ENCODE results near the gene CHST6. TPM values are rescaled to one million over a fixed set of nuclear protein-coding genes. Genes with fewer than 3 reads are reported as not detected.
A peak's percentile ranks its signal among the peaks of the same experiment; 100 is the strongest.

CHST6 gene
- total and polyA plus RNA-seq, 2 of the 8 experiments (the other 6 are each of a cell fraction or from before 2014, with no cell fraction given), result 18.2 to 25.4 TPM

DNA sequence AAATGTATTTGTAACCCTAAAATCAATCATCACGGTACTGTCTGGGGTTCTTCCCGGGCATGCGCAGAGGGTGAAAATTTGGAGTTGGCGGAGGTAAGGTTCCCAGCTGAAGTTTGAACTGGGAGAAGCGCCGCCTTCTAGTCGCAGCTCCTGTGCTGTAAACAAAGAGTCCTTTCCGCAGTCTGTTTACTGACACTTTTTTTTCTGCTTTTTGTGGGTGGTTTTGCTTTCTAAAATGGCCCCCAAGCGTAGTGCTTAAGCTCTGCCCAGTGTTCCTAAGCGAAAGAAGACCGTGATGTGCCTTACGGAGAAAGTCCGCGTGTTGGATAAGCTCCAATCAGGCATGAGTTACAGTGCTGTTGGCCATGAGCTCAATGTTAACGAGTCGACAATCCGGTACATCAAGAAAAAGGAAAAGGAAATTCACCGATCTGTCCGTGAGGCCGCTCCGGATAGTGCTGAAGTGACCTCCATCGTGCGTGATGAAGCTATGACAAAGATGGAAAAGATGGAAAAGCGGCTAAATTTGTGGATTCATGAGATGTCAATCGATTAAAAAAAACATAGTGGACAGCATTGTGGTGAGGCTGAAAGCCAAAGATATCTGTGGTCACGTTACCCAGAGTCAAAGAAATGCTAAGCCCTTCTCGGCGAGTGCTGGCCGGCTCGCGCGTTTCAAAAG lies 61.4 kb downstream of the CHST6 start:
- H3K4ac ChIP-seq (replicated peaks; ENCODE audit: insufficient read length, low read depth, low read length), result no peak overlapping the region
- H3K79me1 ChIP-seq (ENCODE audit: low read depth, low read length), result no peaks in the 10 kb centered on the region; the same call in none of the 2 replicates
- H3K27me3 ChIP-seq (replicated peaks in 1 of 4; ENCODE audit: control insufficient read depth in 3 of 4, extremely low read depth in 1 of 4, insufficient read depth in 3 of 4, low read length in 3 of 4), result no peaks in the 10 kb centered on the region
- H3K4me1 ChIP-seq (replicated peaks in 1 of 4; ENCODE audit: control insufficient read depth in 3 of 4, insufficient read depth in 4 of 4, low read length in 3 of 4), result peaks cover 0 to 7% (median 3%) of the 10 kb centered on the region in 4 experiments; a peak in 4 of 7 replicates
- H3K27ac ChIP-seq (ENCODE audit: low read depth, low read length), result peak overlapping the region; percentile 93
- H2BK12ac ChIP-seq (ENCODE audit: low read depth, low read length), result peak overlapping the region; percentile 89; the same call in 1 of the 2 replicates
- 7% methylated on average over 32 of the region's 32 CpGs; no CpG with 5 or more reads in 1 of the 2 experiments for WGBS, 2 experiments (ENCODE audit: extremely low coverage in 1 of 2, insufficient coverage in 1 of 2, insufficient read length in 1 of 2, insufficient replicate concordance in 2 of 2, low coverage in 1 of 2, low lambda C conversion rate in 2 of 2, missing lambda C conversion rate in 1 of 2)
- no peak overlapping the region for H3K56ac ChIP-seq (replicated peaks; ENCODE audit: insufficient read length, low read depth, low read length)
- H3K4me2 ChIP-seq (ENCODE audit: insufficient read depth in 1 of 2, low read depth in 2 of 2, low read length in 2 of 2), result peak overlapping the region; percentile 89 to 96
- H3K9me3 ChIP-seq (ENCODE audit: insufficient read depth in 2 of 2, low read depth in 1 of 2, low read length in 1 of 2), result peaks cover 0 to 2% of the 10 kb centered on the region in 2 experiments; a peak in 1 of 4 replicates
- H3K4me3 ChIP-seq (ENCODE audit: extremely low read depth in 1 of 4, insufficient read depth in 2 of 4, low read depth in 3 of 4, low read length in 4 of 4), result peak overlapping the region; percentile 74 to 95 (median 83)
- peaks cover 10% of the 10 kb centered on the region for H3K23me2 ChIP-seq (ENCODE audit: low read depth, low read length)
- H4K20me1 ChIP-seq (replicated peaks in 1 of 2; ENCODE audit: control insufficient read depth in 1 of 2, insufficient read depth in 2 of 2, low read length in 2 of 2), result no peaks in the 10 kb centered on the region
- peak overlapping the region; percentile 71 to 94 (median 88) for H3K9ac ChIP-seq (replicated peaks in 1 of 4; ENCODE audit: extremely low read depth in 1 of 4, low read depth in 3 of 4, low read length in 3 of 4)
- H2BK15ac ChIP-seq (ENCODE audit: low read length), result no peak overlapping the region
- H2AFZ ChIP-seq (ENCODE audit: low read length), result peak overlapping the region; percentile 97
- H3K14ac ChIP-seq (ENCODE audit: insufficient read length), result no peak overlapping the region
- DNase-seq (ENCODE audit: low read depth in 1 of 2, low spot score in 2 of 2) (peak; percentile 34 to 71), FAIRE-seq (peak; percentile 52)
- H4K8ac ChIP-seq (ENCODE audit: extremely low read depth, insufficient read depth, low read length), result peak overlapping the region; percentile 96; the same call in 1 of the 2 replicates
- peak overlapping the region; percentile 65 for H4K5ac ChIP-seq (ENCODE audit: insufficient read length, low read depth, low read length)
- ChIA-PET POLR2A (ENCODE audit: partially characterized antibody) (interaction anchor here (0.7 to 3.3 kb wide), 35 partner anchors 8 to 261 kb away, joined by 3 to 35 read pairs (median 5); partner anchors contain the start of genes ADAT1, BCAR1, CHST6 and GABARAPL2), CTCF (ENCODE audit: partially characterized antibody) (interaction anchor here (0.6 to 1.8 kb wide), 9 partner anchors 10 to 116 kb away, joined by 3 to 8 read pairs (median 3); partner anchors contain the start of gene TMEM170A)
- H3K36me3 ChIP-seq (ENCODE audit: control insufficient read depth in 2 of 4, insufficient read depth in 4 of 4, low read length in 3 of 4), result no peaks in the 10 kb centered on the region
- no peak overlapping the region for H4K91ac ChIP-seq (replicated peaks; ENCODE audit: insufficient read length, low read length)
- H3K79me2 ChIP-seq (ENCODE audit: control insufficient read depth in 1 of 2, insufficient read depth in 2 of 2, low read length in 2 of 2), result peaks cover 11 to 38% of the 10 kb centered on the region in 2 experiments; a peak in 3 of 4 replicates
- H2BK20ac ChIP-seq (ENCODE audit: low read length), result no peak overlapping the region
- peak overlapping the region; percentile 10; the same call in 1 of the 2 replicates for H2AK5ac ChIP-seq (ENCODE audit: low read depth, low read length)
- H3K23ac ChIP-seq (ENCODE audit: insufficient read length), result no peak overlapping the region
- peak overlapping the region; percentile 6 for H2BK120ac ChIP-seq (replicated peaks; ENCODE audit: low read depth, low read length)
- H2BK5ac ChIP-seq (ENCODE audit: low read depth, low read length), result peak overlapping the region; percentile 83
- H3K18ac ChIP-seq (ENCODE audit: extremely low read depth, low read length), result peak overlapping the region; percentile 3; the same call in 1 of the 2 replicates
- peak; percentile 73 for TF ChIP-seq POLR2AphosphoS5 (IDR thresholded peaks at IDR 0.05; ENCODE audit: low read depth, low read length)
- no peak for TF ChIP-seq TCF12 (IDR thresholded peaks at IDR 0.05; ENCODE audit: low read depth, low read length)
- TF ChIP-seq ASH2L (IDR thresholded peaks at IDR 0.05; ENCODE audit: low read length), result no peak
- TF ChIP-seq, protein P1, sequence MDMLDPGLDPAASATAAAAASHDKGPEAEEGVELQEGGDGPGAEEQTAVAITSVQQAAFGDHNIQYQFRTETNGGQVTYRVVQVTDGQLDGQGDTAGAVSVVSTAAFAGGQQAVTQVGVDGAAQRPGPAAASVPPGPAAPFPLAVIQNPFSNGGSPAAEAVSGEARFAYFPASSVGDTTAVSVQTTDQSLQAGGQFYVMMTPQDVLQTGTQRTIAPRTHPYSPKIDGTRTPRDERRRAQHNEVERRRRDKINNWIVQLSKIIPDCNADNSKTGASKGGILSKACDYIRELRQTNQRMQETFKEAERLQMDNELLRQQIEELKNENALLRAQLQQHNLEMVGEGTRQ (IDR thresholded peaks at IDR 0.05; ENCODE audit: low read length), result peak; percentile 42; the same call in 1 of the 2 replicates
- TF ChIP-seq NANOG (IDR thresholded peaks at IDR 0.05; ENCODE audit: insufficient read depth, low read depth, low read length, poor library complexity, severe bottlenecking), result no peak
- peak; percentile 62; the same call in 1 of the 2 replicates for TF ChIP-seq TBP (IDR thresholded peaks at IDR 0.05; ENCODE audit: low read depth, low read length)
- TF ChIP-seq NRF1 (IDR thresholded peaks at IDR 0.05; ENCODE audit: low read depth, low read length), result peak; percentile 77
- TF ChIP-seq SAP30 (IDR thresholded peaks at IDR 0.05; ENCODE audit: insufficient read depth, insufficient replicate concordance, low read length), result peak; percentile 66
- TF ChIP-seq CREB1 (IDR thresholded peaks at IDR 0.05), result no peak
- TF ChIP-seq, protein P2, sequence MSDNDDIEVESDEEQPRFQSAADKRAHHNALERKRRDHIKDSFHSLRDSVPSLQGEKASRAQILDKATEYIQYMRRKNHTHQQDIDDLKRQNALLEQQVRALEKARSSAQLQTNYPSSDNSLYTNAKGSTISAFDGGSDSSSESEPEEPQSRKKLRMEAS (IDR thresholded peaks at IDR 0.05), result peak; percentile 95
